Activated T-cell treated with anti-CD3 and anti-CD28 coated beads, Interleukin-2, amount 50 U/mL, for 4 hours (primary cell): ENCODE measurements around the gene PHF2. TPM values are rescaled to one million over a fixed set of nuclear protein-coding genes. Genes with fewer than 3 reads are reported as not detected.

Source experiments
- ATAC-seq, 2 donors: fragments of 200-7000 bp; cut with Tn5 transposase; one replicate each; pipeline ENCODE4 v1.10.0; 2021
- DNase-seq: peaks from one replicate; pipeline ENCODE4 v3.0.0-alpha.2; 2020
- H3K27me3 Mint-ChIP-seq: one replicate; pipeline ENCODE4 v1.8.0; 2021; ENCODE audit warnings: low read depth, mixed read lengths
- H3K36me3 Mint-ChIP-seq: one replicate; pipeline ENCODE4 v1.8.0; 2022; ENCODE audit warnings: mixed read lengths; ENCODE audit not compliant: insufficient read depth
- H3K4me1 Mint-ChIP-seq: one replicate; pipeline ENCODE4 v1.8.0; 2021; ENCODE audit warnings: low read depth, mixed read lengths
- H3K4me3 Mint-ChIP-seq: one replicate; pipeline ENCODE4 v1.8.0; 2021; ENCODE audit warnings: mild to moderate bottlenecking, moderate library complexity, mixed read lengths
- H3K9me3 Mint-ChIP-seq: one replicate; pipeline ENCODE4 v1.8.0; 2021; ENCODE audit warnings: mixed read lengths
- total RNA-seq, 3 donors: library from RNA; stranded (reverse); gene quantifications; one replicate each; pipeline ENCODE4 v1.2.1, GENCODE V29; 2021

The PHF2 gene
- total RNA-seq, 3 donors from 2014 or later: 19.2 to 20.8 (median 20.8) TPM

GRCh38 chr9:93686127-93686879 is 109.9 kb downstream of the PHF2 start:
- Mint-ChIP-seq H3K9me3 (peaks cover 14% of the 10 kb centered on the region), H3K27me3 (peaks cover 11% of the 10 kb centered on the region), H3K36me3 (no peaks in the 10 kb centered on the region), H3K4me3 (no peak overlapping the region), H3K4me1 (no peaks in the 10 kb centered on the region)
- no peak for DNase-seq
- ATAC-seq: no peak

DNA sequence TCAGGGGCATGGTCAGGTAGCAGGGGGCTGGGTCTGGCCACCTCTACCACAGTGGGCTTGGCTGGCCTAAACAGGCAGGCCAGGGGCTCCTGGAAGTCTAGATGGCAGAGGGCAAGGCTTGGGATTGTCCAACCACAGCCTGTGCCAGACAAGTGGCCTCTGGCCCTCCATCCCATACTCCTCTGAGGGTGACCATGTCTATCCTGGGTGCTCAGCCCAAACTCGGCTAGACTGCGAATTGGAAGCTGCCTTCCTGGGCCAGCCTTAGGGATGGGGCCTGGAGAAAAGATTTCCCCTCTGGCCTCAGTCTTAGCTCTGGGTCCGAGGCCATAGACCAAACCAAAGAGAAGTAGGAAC is 110.5 kb downstream of the PHF2 start:
- H3K27me3 Mint-ChIP-seq: peaks cover 11% of the 10 kb centered on the region
- H3K9me3 Mint-ChIP-seq: peaks cover 14% of the 10 kb centered on the region
- H3K36me3 Mint-ChIP-seq: no peaks in the 10 kb centered on the region
- DNase-seq (no peak), ATAC-seq (no peak)
- H3K4me1 Mint-ChIP-seq: no peaks in the 10 kb centered on the region
- H3K4me3 Mint-ChIP-seq: no peak overlapping the region

DNA sequence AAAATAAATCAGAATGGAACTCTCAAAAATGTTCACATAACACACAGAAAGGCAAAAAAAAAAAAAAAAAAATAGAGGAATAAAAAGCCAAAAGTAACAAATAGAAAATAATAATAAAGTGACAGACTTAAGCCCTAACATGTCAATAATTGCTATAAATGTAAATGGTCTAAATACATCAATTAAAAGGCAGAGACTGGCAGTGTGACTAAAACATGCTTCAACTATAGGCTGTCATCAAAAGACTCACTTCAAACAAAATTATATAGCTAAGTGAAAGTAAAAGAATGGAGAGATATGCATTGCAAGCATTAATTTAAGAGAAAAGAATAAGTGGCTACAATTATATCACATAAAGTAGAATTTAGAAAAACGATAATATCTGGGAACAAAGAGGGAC is 114.2 kb downstream of the PHF2 start:
- DNase-seq: no peak
- no peak for ATAC-seq
- Mint-ChIP-seq H3K27me3 (peaks cover 9% of the 10 kb centered on the region), H3K36me3 (no peaks in the 10 kb centered on the region), H3K4me3 (no peak overlapping the region), H3K4me1 (no peaks in the 10 kb centered on the region), H3K9me3 (peaks cover 14% of the 10 kb centered on the region)

GRCh38 chr9:93693129-93693528 is 116.7 kb downstream of the PHF2 start:
- H3K4me3 Mint-ChIP-seq: no peak overlapping the region
- H3K36me3 Mint-ChIP-seq: no peaks in the 10 kb centered on the region
- ATAC-seq (no peak), DNase-seq (no peak)
- H3K9me3 Mint-ChIP-seq: peaks cover 14% of the 10 kb centered on the region
- H3K27me3 Mint-ChIP-seq: no peaks in the 10 kb centered on the region
- no peaks in the 10 kb centered on the region for H3K4me1 Mint-ChIP-seq

DNA sequence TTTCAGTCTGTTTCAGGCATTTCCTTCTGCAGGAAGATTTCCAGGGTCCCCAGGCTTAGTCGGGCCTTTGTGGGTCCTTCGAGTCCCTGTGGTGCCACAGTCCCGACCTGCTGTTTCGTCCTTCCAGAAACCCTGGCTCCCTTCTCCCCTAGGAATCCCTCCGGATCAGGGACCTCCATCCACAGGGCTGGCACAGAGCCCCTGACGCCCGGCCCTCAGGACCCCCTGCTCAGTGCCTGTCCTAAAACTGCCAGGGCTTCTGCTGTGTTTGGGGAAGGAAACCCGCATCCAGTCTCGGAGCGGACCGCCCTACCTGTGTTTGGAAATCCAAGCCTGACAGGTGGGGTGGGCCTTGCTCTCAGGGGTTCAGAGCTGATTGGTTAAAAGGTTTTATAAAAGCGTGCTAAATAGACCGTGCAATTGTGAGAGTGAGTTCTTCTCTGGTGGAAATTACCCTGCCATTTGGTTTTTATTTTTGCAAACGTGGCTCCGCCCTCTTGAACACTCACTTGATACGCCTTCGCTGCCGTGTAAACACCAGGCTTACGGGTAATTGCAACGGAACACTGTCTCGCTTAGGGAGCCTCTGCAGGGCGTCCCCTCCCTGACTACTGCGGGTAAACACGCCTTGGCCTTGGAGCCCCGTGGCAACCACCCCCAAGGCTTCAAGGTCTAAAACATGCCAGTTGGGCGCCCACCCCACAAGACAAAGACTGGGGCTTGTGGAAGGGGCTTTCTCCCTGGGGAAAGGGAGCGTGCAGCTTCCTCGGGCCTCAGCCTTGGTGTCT is 121.2 kb downstream of the PHF2 start:
- no peaks in the 10 kb centered on the region for H3K36me3 Mint-ChIP-seq
- ATAC-seq: no peak

DNA sequence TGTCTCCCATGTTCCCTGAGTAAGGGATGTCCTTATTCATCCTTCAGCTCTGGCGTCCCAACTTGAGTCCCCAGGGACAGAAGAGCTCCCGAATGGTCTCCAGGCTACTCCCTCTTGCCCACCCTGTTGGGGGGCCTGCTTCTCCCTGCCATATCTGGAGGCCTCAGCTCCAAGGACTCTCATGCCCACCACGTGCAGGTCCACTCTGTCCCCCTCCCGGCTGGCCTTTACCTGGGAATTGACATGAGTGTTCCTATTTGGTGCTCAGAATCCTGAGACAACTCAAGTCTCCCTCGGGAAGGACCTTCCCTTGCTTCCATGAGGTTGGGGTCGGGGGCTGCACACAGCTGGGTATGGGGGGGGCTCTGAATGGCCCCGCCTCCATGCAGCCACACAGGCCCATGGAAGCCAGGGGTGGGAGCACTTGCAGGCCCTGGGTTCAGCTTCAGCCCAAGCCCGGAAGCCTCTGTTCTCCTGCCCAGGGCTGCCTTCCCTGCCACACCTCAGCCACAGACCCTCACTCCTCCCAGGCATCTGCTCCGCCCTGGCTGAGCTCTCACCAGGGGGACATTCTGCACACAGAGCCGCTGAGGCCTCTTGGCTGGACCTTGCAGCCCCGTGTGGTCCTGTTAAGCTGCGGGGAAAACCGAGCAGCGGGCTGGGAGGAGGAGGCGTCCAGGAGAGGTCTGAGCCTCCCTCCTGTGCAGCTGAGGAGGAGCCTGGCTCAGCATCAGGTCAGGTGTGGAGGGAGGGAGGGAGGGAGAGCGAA is 121.9 kb downstream of the PHF2 start:
- ATAC-seq (no peak), DNase-seq (no peak)
- Mint-ChIP-seq H3K9me3 (peaks cover 5% of the 10 kb centered on the region), H3K4me3 (no peak overlapping the region), H3K27me3 (no peaks in the 10 kb centered on the region), H3K36me3 (no peaks in the 10 kb centered on the region), H3K4me1 (no peaks in the 10 kb centered on the region)

More for the DNA sequence above, 121.2 kb downstream of the PHF2 start:
- Mint-ChIP-seq H3K4me1 (no peaks in the 10 kb centered on the region), H3K27me3 (no peaks in the 10 kb centered on the region), H3K9me3 (no peaks in the 10 kb centered on the region), H3K4me3 (no peak overlapping the region)
- DNase-seq: no peak

- H3K9me3 Mint-ChIP-seq: peaks cover 11% of the 10 kb centered on the region
- DNase-seq: no peak
Observed at GRCh38 chr9:93699650-93700049, 123.3 kb downstream of the PHF2 start.

DNA sequence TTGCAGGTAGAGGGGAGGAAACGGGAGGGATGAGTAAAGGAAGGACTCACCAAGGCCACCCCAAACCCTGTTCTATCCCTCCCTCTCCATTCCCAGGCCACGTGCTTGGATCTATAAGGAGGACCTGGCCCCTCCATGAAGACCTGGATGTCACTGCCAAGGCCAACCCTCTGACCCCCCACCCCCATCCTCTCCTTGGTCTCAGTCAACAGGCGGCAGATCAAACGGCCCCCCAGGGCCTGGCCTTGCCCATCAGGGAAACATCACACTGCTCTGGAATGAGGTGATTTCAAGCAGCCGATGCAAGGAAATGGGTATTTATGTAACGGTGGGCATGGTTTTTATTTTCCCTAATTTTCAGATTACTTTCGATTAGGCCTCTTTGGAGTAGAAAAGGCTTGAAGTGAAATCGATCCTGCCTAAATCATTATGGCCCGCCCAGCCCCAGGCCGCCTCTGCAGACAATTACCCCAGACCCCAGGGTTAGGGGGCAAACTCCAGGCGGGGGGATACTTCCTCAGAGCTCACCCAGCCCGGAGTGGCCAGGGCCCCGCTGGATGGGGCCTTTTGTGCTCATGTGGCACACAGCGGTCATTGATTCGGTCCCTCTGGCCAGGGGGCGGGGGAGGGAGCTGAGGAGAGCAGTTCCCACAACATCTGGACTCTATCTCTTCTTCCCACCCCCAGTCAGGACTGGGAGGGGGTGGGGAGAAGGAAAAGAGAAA is 125.3 kb downstream of the PHF2 start:
- Mint-ChIP-seq H3K4me1 (no peaks in the 10 kb centered on the region), H3K27me3 (no peaks in the 10 kb centered on the region), H3K36me3 (no peaks in the 10 kb centered on the region), H3K4me3 (no peak overlapping the region), H3K9me3 (peaks cover 19% of the 10 kb centered on the region)
- DNase-seq (no peak), ATAC-seq (no peak)

More at GRCh38 chr9:93699650-93700049, 123.3 kb downstream of the PHF2 start:
- Mint-ChIP-seq H3K36me3 (no peaks in the 10 kb centered on the region), H3K27me3 (no peaks in the 10 kb centered on the region), H3K4me1 (no peaks in the 10 kb centered on the region), H3K4me3 (no peak overlapping the region)
- no peak for ATAC-seq

DNA sequence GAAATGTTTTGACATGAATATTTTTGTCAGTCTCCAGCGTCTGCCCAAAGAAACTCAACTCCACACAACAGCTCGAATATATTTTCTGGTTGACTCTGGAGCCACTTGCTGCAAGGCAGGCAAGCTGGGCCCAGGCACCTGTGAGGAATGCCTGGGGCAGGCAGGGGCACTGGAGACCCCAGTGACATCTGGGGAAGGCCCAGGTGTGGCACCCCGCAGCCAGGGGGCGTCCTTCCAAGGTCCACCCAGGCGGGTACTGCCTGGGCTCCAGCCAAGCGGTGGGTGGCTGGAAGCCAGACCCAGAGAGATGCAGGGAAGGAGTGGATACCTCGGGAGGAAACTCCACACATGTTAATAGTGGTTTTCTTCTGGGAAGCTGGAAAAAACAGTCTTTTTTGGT is 125.9 kb downstream of the PHF2 start:
- Mint-ChIP-seq H3K27me3 (no peaks in the 10 kb centered on the region), H3K9me3 (peaks cover 19% of the 10 kb centered on the region), H3K4me1 (no peaks in the 10 kb centered on the region), H3K36me3 (no peaks in the 10 kb centered on the region), H3K4me3 (no peak overlapping the region)
- ATAC-seq (no peak), DNase-seq (no peak)

- no peak overlapping the region for H3K4me3 Mint-ChIP-seq
- H3K4me1 Mint-ChIP-seq: no peaks in the 10 kb centered on the region
- peaks cover 2% of the 10 kb centered on the region for H3K27me3 Mint-ChIP-seq
- DNase-seq (no peak), ATAC-seq (no peak)
- H3K9me3 Mint-ChIP-seq: peaks cover 14% of the 10 kb centered on the region
- H3K36me3 Mint-ChIP-seq: no peaks in the 10 kb centered on the region
Observed at GRCh38 chr9:93708289-93708986, 132.1 kb downstream of the PHF2 start.

DNA sequence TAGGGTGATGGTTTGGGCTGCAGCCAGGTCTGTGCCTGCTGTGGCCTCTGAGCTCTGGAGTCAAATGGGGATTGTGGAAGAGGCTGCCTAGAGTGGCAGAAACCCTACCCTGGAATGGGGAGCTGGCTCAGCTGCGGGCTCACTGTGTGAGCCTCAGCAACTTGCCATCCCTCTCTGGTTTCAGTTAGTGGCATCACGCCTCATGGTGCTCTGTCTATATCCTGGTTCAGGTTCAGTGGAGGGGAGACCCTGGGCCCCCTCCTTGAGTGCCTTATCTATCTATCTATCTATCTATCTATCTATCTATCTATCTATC is 132.6 kb downstream of the PHF2 start:
- H3K27me3 Mint-ChIP-seq: peaks cover 2% of the 10 kb centered on the region
- peaks cover 12% of the 10 kb centered on the region for H3K9me3 Mint-ChIP-seq
- no peaks in the 10 kb centered on the region for H3K4me1 Mint-ChIP-seq
- DNase-seq (no peak), ATAC-seq (no peak)
- H3K36me3 Mint-ChIP-seq: no peaks in the 10 kb centered on the region
- H3K4me3 Mint-ChIP-seq: no peak overlapping the region

DNA sequence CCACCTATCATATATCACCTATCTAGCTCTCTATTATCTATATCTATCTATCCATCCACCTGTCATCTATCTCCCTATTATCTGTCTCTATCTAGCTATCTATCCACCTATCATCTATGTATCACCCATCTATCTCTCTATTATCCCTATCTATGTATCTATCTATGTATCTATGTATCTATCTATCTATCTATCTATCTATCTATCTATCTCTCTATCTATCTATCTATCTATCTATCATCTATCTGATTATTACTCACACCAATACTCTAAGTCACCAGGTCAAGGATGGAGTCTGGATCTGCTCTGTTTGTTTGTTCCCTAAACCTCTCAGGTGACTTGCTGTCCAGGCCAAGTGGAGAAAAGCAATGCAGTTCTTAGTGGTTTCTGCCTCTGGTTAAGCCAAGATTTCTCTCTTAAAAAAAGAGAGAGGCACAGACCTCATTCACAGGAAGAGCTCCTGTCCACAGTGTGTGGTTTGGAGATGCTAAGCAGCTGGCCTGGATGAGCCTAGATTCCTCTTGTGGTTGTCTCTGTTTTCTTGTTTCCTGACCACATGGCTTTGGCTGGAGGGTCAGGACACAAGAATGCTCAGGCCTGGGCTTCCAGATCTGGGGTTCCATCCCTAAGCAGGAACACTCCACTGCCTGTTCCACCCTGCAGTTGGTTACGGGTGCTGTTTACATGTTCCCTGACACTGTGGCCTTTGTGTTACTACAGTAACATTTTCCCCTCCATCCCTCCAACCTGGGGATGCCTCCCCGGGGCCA is 133.4 kb downstream of the PHF2 start:
- DNase-seq: no peak
- Mint-ChIP-seq H3K9me3 (peaks cover 8% of the 10 kb centered on the region), H3K27me3 (peaks cover 2% of the 10 kb centered on the region), H3K4me3 (no peak overlapping the region), H3K4me1 (no peaks in the 10 kb centered on the region), H3K36me3 (no peaks in the 10 kb centered on the region)
- no peak for ATAC-seq

GRCh38 chr9:93710370-93710723 is 134.0 kb downstream of the PHF2 start:
- Mint-ChIP-seq H3K4me3 (no peak overlapping the region), H3K27me3 (peaks cover 2% of the 10 kb centered on the region), H3K9me3 (peaks cover 4% of the 10 kb centered on the region), H3K4me1 (no peaks in the 10 kb centered on the region), H3K36me3 (no peaks in the 10 kb centered on the region)
- ATAC-seq (no peak), DNase-seq (no peak)
